HepG2 (cell line): Measurements from ENCODE around the gene DCK. TPM values are rescaled to one million over a fixed set of nuclear protein-coding genes. Genes with fewer than 3 reads are reported as not detected.

Source experiments
- CREM ChIP-seq, 2 experiments: sonication (generic) in 1 of 2; formaldehyde crosslinking in 1 of 2; IDR thresholded peaks; 2 replicates each; pipeline versions ENCODE4 v1.4.0 to v1.6.1; 2016 to 2020; ENCODE audit warnings: antibody characterized with exemption in 1 of 2, mild to moderate bottlenecking in 1 of 2, missing genetic modification reagents in 1 of 2
- EP300 ChIP-seq, 3 experiments: sonication (generic) in 1 of 3; formaldehyde crosslinking in 1 of 3; IDR thresholded peaks; 2 replicates each; pipeline versions ENCODE4 v1.5.1 to v1.6.1; 2011 to 2020; ENCODE audit warnings: low read depth in 2 of 3, low read length in 2 of 3, borderline replicate concordance in 1 of 3, improper control_type of control experiment in 1 of 3, mild to moderate bottlenecking in 1 of 3, missing genetic modification reagents in 1 of 3, moderate library complexity in 1 of 3
- FOXP1 ChIP-seq, 2 experiments: fragments of 450-650 bp in 1 of 2; IDR thresholded peaks; 2 replicates each; pipeline ENCODE4 v1.6.1; 2017 to 2018; ENCODE audit warnings: antibody characterized with exemption in 1 of 2
- GLMP ChIP-seq: sonication (generic); formaldehyde crosslinking; IDR thresholded peaks from 2 replicates; pipeline ENCODE4 v1.9.0; 2021; ENCODE audit warnings: missing genetic modification reagents, mild to moderate bottlenecking, borderline replicate concordance
- HMG20A ChIP-seq: IDR thresholded peaks from 2 replicates; pipeline ENCODE4 v1.6.1; 2016; ENCODE audit warnings: borderline replicate concordance
- HNF4A ChIP-seq: sonication (generic); formaldehyde crosslinking; IDR thresholded peaks from 2 replicates; pipeline ENCODE4 v1.4.0; 2020; ENCODE audit warnings: missing genetic modification reagents
- HOXD1 ChIP-seq: sonication (generic); formaldehyde crosslinking; IDR thresholded peaks from 2 replicates; pipeline ENCODE4 v1.5.0; 2020; ENCODE audit warnings: missing genetic modification reagents
- MIER3 ChIP-seq: IDR thresholded peaks from 2 replicates; pipeline ENCODE4 v1.6.1; 2016; ENCODE audit warnings: missing compliant biosample characterization, borderline replicate concordance
- NCOA2 ChIP-seq: sonication (generic); formaldehyde crosslinking; IDR thresholded peaks from 2 replicates; pipeline ENCODE4 v1.8.0; 2022; ENCODE audit warnings: inconsistent platforms
- NR2F1 ChIP-seq, 2 experiments: fragments of 450-650 bp in 1 of 2; formaldehyde crosslinking in 1 of 2; IDR thresholded peaks; 2 replicates each; pipeline versions ENCODE4 v1.5.0 to v1.6.1; 2016 to 2020; ENCODE audit warnings: mild to moderate bottlenecking in 1 of 2, missing compliant biosample characterization in 1 of 2, missing genetic modification reagents in 1 of 2, moderate library complexity in 1 of 2
- RERE ChIP-seq: IDR thresholded peaks from 2 replicates; pipeline ENCODE4 v1.6.1; 2016; ENCODE audit warnings: low read depth, missing genetic modification reagents, missing compliant biosample characterization
- SMAD3 ChIP-seq: sonication (generic); formaldehyde crosslinking; IDR thresholded peaks from 2 replicates; pipeline ENCODE4 v1.4.0; 2020; ENCODE audit warnings: missing genetic modification reagents
- SOX13 ChIP-seq, 3 experiments: fragments of 450-650 bp in 1 of 3; sonication (generic) in 1 of 3; formaldehyde crosslinking in 1 of 3; IDR thresholded peaks in 2 of 3; conservative IDR thresholded peaks in 1 of 3; 2 replicates each; pipeline versions ENCODE4 v1.5.0 to v1.6.1; 2016 to 2020; ENCODE audit warnings: antibody characterized with exemption in 1 of 3, mild to moderate bottlenecking in 1 of 3, missing compliant biosample characterization in 1 of 3, missing genetic modification reagents in 1 of 3, moderate library complexity in 1 of 3
- SRSF4 ChIP-seq: fragments of 200-400 bp; formaldehyde crosslinking; IDR thresholded peaks from one replicate; pipeline ENCODE4 v1.6.1; 2018; ENCODE audit warnings: mild to moderate bottlenecking, low read depth, low read length, moderate library complexity; ENCODE audit not compliant: poor library complexity, severe bottlenecking
- SSRP1 ChIP-seq: IDR thresholded peaks from 2 replicates; pipeline ENCODE4 v1.6.1; 2016; ENCODE audit warnings: control low read depth
- TBX3 ChIP-seq: fragments of 450-650 bp; IDR thresholded peaks from 2 replicates; pipeline ENCODE4 v1.6.1; 2017; ENCODE audit warnings: antibody characterized with exemption, mild to moderate bottlenecking, inconsistent platforms, borderline replicate concordance
- ZBTB21 ChIP-seq: sonication (generic); formaldehyde crosslinking; IDR thresholded peaks from 2 replicates; pipeline ENCODE4 v1.4.0; 2020; ENCODE audit warnings: missing genetic modification reagents
- ZNF256 ChIP-seq: sonication (generic); formaldehyde crosslinking; conservative IDR thresholded peaks from 2 replicates; pipeline ENCODE4 v1.4.0; 2020; ENCODE audit warnings: missing genetic modification reagents
- ZNF343 ChIP-seq: sonication (generic); formaldehyde crosslinking; IDR thresholded peaks from 2 replicates; pipeline ENCODE4 v1.4.0; 2020; ENCODE audit warnings: mild to moderate bottlenecking, missing genetic modification reagents
- ZNF367 ChIP-seq: sonication (generic); formaldehyde crosslinking; IDR thresholded peaks from 2 replicates; pipeline ENCODE4 v1.4.0; 2020; ENCODE audit warnings: missing genetic modification reagents, borderline replicate concordance
- ZNF781 ChIP-seq: sonication (generic); formaldehyde crosslinking; IDR thresholded peaks from 2 replicates; pipeline ENCODE4 v1.5.1; 2020; ENCODE audit warnings: borderline replicate concordance, mild to moderate bottlenecking, missing genetic modification reagents; ENCODE audit errors: not compliant biosample characterization
- polyA plus RNA-seq, 8 experiments: library from polyadenylated mRNA; depleted of rRNA in 3 of 8; stranded (reverse) in 7 of 8; unstranded in 1 of 8; fragments of >200 nt; fragmentation: Illumina TruSeq in 4 of 8; extraction: Trizol in 4 of 8; gene quantifications; 2 replicates each; pipeline versions ENCODE4 v1.2.1 to v1.2.3, GENCODE V29; 2011 to 2016; ENCODE audit warnings: low read depth in 4 of 8, missing spikeins in 1 of 8, mixed read lengths in 1 of 8; ENCODE audit not compliant: insufficient read depth in 1 of 8
- total RNA-seq, 5 experiments: library from RNA; depleted of rRNA; stranded (reverse); fragments of >200 nt; fragmentation: Illumina TruSeq; extraction: Trizol; gene quantifications; 2 replicates each; pipeline ENCODE4 v1.2.3, GENCODE V29; 2016; ENCODE audit warnings: low read depth in 1 of 5

DCK gene
- total and polyA plus RNA-seq, 2 of the 13 experiments (the other 11 are each of a cell fraction or from before 2014, with no cell fraction given), result 5.7 to 21.8 TPM

GRCh38 chr4:71066737-71067716, 73.6 kb downstream of the DCK start (continued):
- TF ChIP-seq NR2F1 (CRISPR knock-in tag; IDR thresholded peaks at IDR 0.05), result peak in 1 of 2 experiments; percentile 67; a peak in 2 of 4 replicates
- no peak for TF ChIP-seq ZNF781 (CRISPR knock-in tag)
- TF ChIP-seq SSRP1 (CRISPR knock-in tag), result no peak
- TF ChIP-seq SMAD3 (CRISPR knock-in tag), result peak; percentile 19; the same call in 1 of the 2 replicates
- TF ChIP-seq HNF4A (CRISPR knock-in tag), result peak; percentile 41; the same call in 1 of the 2 replicates
- no peak for TF ChIP-seq ZNF343 (CRISPR knock-in tag)
- TF ChIP-seq SRSF4, result no peak
- 0 out of 2 replicates have a peak, but pooled peaks have one; percentile 35 for TF ChIP-seq MIER3 (CRISPR knock-in tag)
- TF ChIP-seq TBX3, result peak; percentile 98
- TF ChIP-seq GLMP (CRISPR knock-in tag), result no peak
- TF ChIP-seq RERE (CRISPR knock-in tag), result peak; percentile 93
- peak; percentile 73 for TF ChIP-seq NCOA2 (CRISPR knock-in tag)
- TF ChIP-seq HMG20A, result peak; percentile 92; the same call in 1 of the 2 replicates
- TF ChIP-seq HOXD1, result peak; percentile 27; the same call in 1 of the 2 replicates
- peak; percentile 79 for TF ChIP-seq FOXP1 (IDR thresholded peaks at IDR 0.05)
- peak; percentile 93 for TF ChIP-seq FOXP1 (CRISPR knock-in tag; IDR thresholded peaks at IDR 0.05)
- TF ChIP-seq ZBTB21, result no peak
- peak in 1 of 2 experiments; percentile 76; a peak in 2 of 4 replicates for TF ChIP-seq EP300 (IDR thresholded peaks at IDR 0.05; ENCODE audit: low read depth in 2 of 2, low read length in 2 of 2)
- no peak for TF ChIP-seq EP300 (CRISPR knock-in tag; IDR thresholded peaks at IDR 0.05; ENCODE audit: borderline replicate concordance)
- TF ChIP-seq SOX13 (IDR thresholded peaks at IDR 0.05), result peak; percentile 21; the same call in 1 of the 2 replicates
- TF ChIP-seq SOX13 (CRISPR knock-in tag; conservative IDR thresholded peaks at IDR 0.05 in 1 of 2, IDR thresholded peaks at IDR 0.05 in 1 of 2), result peak in 1 of 2 experiments; percentile 87; a peak in 2 of 4 replicates
- no peak for TF ChIP-seq ZNF256
- no peak for TF ChIP-seq ZNF367 (CRISPR knock-in tag)
- TF ChIP-seq CREM (IDR thresholded peaks at IDR 0.05), result peak; percentile 59
- no peak for TF ChIP-seq CREM (CRISPR knock-in tag; IDR thresholded peaks at IDR 0.05)
